Smooth muscle cell (in vitro differentiated cells): Measurements from ENCODE around the gene FGD3. TPM values are rescaled to one million over a fixed set of nuclear protein-coding genes. Genes with fewer than 3 reads are reported as not detected.

Source experiments
- DNase-seq: peaks from one replicate; lab custom pipeline; 2025; ENCODE audit not compliant: unreplicated experiment; lab: John Stamatoyannopoulos, UW
- H2AFZ ChIP-seq: fragments of 200-600 bp; sonication (generic); 2 replicates; pipeline ENCODE4 v1.6.0; 2016; ENCODE audit warnings: antibody characterized with exemption, low read depth, mild to moderate bottlenecking
- H3F3A ChIP-seq: fragments of 200-600 bp; sonication (generic); 2 replicates; pipeline ENCODE4 v1.6.0; 2017; ENCODE audit warnings: antibody characterized with exemption, low read depth
- H3K27ac ChIP-seq: fragments of 200-600 bp; sonication (generic); 2 replicates; pipeline ENCODE4 v1.5.1; 2016; ENCODE audit warnings: low read depth, mild to moderate bottlenecking
- H3K27me3 ChIP-seq: fragments of 200-600 bp; sonication (generic); 2 replicates; pipeline ENCODE4 v1.6.1; 2016; ENCODE audit warnings: low read depth, mild to moderate bottlenecking
- H3K36me3 ChIP-seq: fragments of 200-600 bp; sonication (generic); 2 replicates; pipeline ENCODE4 v1.5.1; 2016; ENCODE audit warnings: low read depth
- H3K4me1 ChIP-seq: fragments of 200-600 bp; sonication (generic); 2 replicates; pipeline ENCODE4 v1.5.1; 2016; ENCODE audit warnings: low read depth
- H3K4me2 ChIP-seq: fragments of 200-600 bp; sonication (generic); 2 replicates; pipeline ENCODE4 v1.6.0; 2016; ENCODE audit warnings: mild to moderate bottlenecking
- H3K4me3 ChIP-seq: fragments of 200-600 bp; sonication (generic); 2 replicates; pipeline ENCODE4 v1.5.1; 2016; ENCODE audit warnings: mild to moderate bottlenecking
- H3K79me2 ChIP-seq: fragments of 200-600 bp; sonication (generic); 2 replicates; pipeline ENCODE4 v1.6.0; 2016; ENCODE audit warnings: low read depth, mild to moderate bottlenecking
- H3K9ac ChIP-seq: fragments of 200-600 bp; sonication (generic); 2 replicates; pipeline ENCODE4 v1.6.0; 2016; ENCODE audit warnings: low read depth
- H3K9me3 ChIP-seq: fragments of 200-600 bp; sonication (generic); replicated peaks from 2 replicates; pipeline ENCODE4 v1.5.1; 2016; ENCODE audit warnings: low read depth
- H4K20me1 ChIP-seq: fragments of 200-600 bp; sonication (generic); 2 replicates; pipeline ENCODE4 v1.6.0; 2016; ENCODE audit warnings: low read depth
- CTCF ChIP-seq: fragments of 200-600 bp; sonication (generic); IDR thresholded peaks from 2 replicates; pipeline ENCODE4 v1.5.1; 2017; ENCODE audit warnings: borderline replicate concordance, mild to moderate bottlenecking, antibody characterized with exemption; ENCODE audit not compliant: insufficient read depth, poor library complexity, severe bottlenecking
- WGBS: methylation state at CpG from one replicate; pipeline ENCODE4 v1.1.7; 2016; ENCODE audit warnings: low lambda C conversion rate; 5-methylcytosine and 5-hydroxymethylcytosine counted together
- polyA plus RNA-seq: library from polyadenylated mRNA; unstranded; fragments of >200 nt; fragmentation: Nextera tagmentation; extraction: Ambion mirVana; gene quantifications from 2 replicates; pipeline ENCODE4 v1.2.1, GENCODE V29; 2016
- total RNA-seq: library from RNA; depleted of rRNA; stranded (reverse); fragments of >200 nt; gene quantifications from 2 replicates; pipeline ENCODE4 v1.2.3, GENCODE V29; 2014

Gene FGD3
- total and polyA plus RNA-seq, 2 experiments from 2014 or later, result 1.1 to 2.1 TPM

- no peak for DNase-seq
These were observed 23.8 kb downstream of the FGD3 start for GRCh38 chr9:92971121-92971520.

GRCh38 chr9:92971776-92972175 is 24.5 kb downstream of the FGD3 start:
- no peak overlapping the region for H3K4me2 ChIP-seq
- WGBS, result 94% methylated on average over 1 of the region's 1 CpG
- H3K27ac ChIP-seq, result no peak overlapping the region
- H3F3A ChIP-seq, result no peaks in the 10 kb centered on the region
- DNase-seq, result no peak
- H3K9ac ChIP-seq, result no peak overlapping the region
- no peak overlapping the region for H3K4me3 ChIP-seq
- H3K79me2 ChIP-seq, result no peaks in the 10 kb centered on the region
- H3K9me3 ChIP-seq, result no peaks in the 10 kb centered on the region
- no peaks in the 10 kb centered on the region for H4K20me1 ChIP-seq
- no peaks in the 10 kb centered on the region for H3K36me3 ChIP-seq
- TF ChIP-seq CTCF, result no peak
- no peak overlapping the region for H2AFZ ChIP-seq
- H3K4me1 ChIP-seq, result peaks cover 7% of the 10 kb centered on the region
- no peaks in the 10 kb centered on the region for H3K27me3 ChIP-seq

More at GRCh38 chr9:92971121-92971520, 23.8 kb downstream of the FGD3 start:
- Histone ChIP-seq H3K27me3 (no peaks in the 10 kb centered on the region), H3K27ac (no peak overlapping the region), H3F3A (no peaks in the 10 kb centered on the region), H3K4me3 (no peak overlapping the region), H4K20me1 (no peaks in the 10 kb centered on the region), H3K4me2 (no peak overlapping the region), H3K9ac (no peak overlapping the region), H3K36me3 (no peaks in the 10 kb centered on the region), H2AFZ (no peak overlapping the region), H3K4me1 (peaks cover 7% of the 10 kb centered on the region), H3K9me3 (no peaks in the 10 kb centered on the region), H3K79me2 (no peaks in the 10 kb centered on the region)
- no peak for TF ChIP-seq CTCF
- 78% methylated on average over 5 of the region's 5 CpGs for WGBS

GRCh38 chr9:92973700-92974099 is 26.4 kb downstream of the FGD3 start:
- Histone ChIP-seq H3K9me3 (no peaks in the 10 kb centered on the region), H3K27me3 (no peaks in the 10 kb centered on the region), H3K4me1 (peaks cover 7% of the 10 kb centered on the region), H3K27ac (no peak overlapping the region), H3K4me3 (no peak overlapping the region), H3K4me2 (no peak overlapping the region), H3K36me3 (no peaks in the 10 kb centered on the region), H2AFZ (no peak overlapping the region), H3K79me2 (no peaks in the 10 kb centered on the region), H3F3A (no peaks in the 10 kb centered on the region), H3K9ac (no peak overlapping the region), H4K20me1 (no peaks in the 10 kb centered on the region)
- DNase-seq, result no peak
- TF ChIP-seq CTCF, result no peak
- 81% methylated on average over 7 of the region's 7 CpGs for WGBS

- H3K4me2 ChIP-seq, result no peak overlapping the region
- H3K36me3 ChIP-seq, result no peaks in the 10 kb centered on the region
- no peaks in the 10 kb centered on the region for H4K20me1 ChIP-seq
- 68% methylated on average over 10 of the region's 10 CpGs for WGBS
- no peaks in the 10 kb centered on the region for H3K9me3 ChIP-seq
- DNase-seq, result no peak
- no peaks in the 10 kb centered on the region for H3K79me2 ChIP-seq
- H3K4me1 ChIP-seq, result peaks cover 7% of the 10 kb centered on the region
- no peaks in the 10 kb centered on the region for H3F3A ChIP-seq
- no peak overlapping the region for H2AFZ ChIP-seq
- TF ChIP-seq CTCF, result no peak
- no peak overlapping the region for H3K27ac ChIP-seq
- no peak overlapping the region for H3K4me3 ChIP-seq
- H3K27me3 ChIP-seq, result no peaks in the 10 kb centered on the region
- H3K9ac ChIP-seq, result no peak overlapping the region
These were observed 26.9 kb downstream of the FGD3 start for GRCh38 chr9:92974161-92974661.
